B cell (primary cell): ENCODE results near the gene AURKAIP1.

Experiments used
- EZH2 ChIP-seq: IDR thresholded peaks from 2 replicates; pipeline ENCODE4 v1.6.1; 2012; ENCODE audit warnings: borderline replicate concordance, low read depth, mild to moderate bottlenecking, moderate library complexity, low read length; ENCODE audit not compliant: insufficient read depth, poor library complexity, severe bottlenecking
- TF ChIP-seq, protein P1 (sequence below): fragments of 200-600 bp; IDR thresholded peaks from one replicate; pipeline ENCODE4 v1.8.0; 2022; ENCODE audit warnings: antibody characterized with exemption, mild to moderate bottlenecking

DNA sequence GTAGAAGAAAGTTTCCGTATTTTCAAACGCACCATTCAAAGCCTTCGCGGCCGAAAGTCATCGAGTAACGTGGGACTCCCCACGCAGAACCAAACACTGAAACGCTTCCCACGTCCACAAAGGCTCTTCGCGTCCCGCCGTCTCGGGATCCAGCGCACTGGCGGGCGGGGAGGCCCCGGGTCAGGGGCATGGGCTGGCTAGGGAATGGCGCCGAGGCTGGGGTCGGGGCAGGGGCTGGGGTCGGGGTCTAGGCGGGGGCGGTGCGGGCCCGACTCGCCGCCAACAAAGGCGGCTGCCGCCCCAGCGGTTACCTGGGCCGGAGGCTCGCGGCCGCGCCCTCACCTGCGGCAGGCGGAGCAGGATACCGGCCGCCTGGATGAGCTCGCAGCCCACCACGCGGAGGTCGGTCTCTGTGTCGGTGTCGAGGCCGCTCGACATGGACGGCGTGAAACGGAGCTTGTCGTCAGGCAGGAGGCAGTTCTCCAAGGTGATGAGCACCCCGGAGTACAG, 23.7 kb upstream of the AURKAIP1 start:
- TF ChIP-seq, protein P1, sequence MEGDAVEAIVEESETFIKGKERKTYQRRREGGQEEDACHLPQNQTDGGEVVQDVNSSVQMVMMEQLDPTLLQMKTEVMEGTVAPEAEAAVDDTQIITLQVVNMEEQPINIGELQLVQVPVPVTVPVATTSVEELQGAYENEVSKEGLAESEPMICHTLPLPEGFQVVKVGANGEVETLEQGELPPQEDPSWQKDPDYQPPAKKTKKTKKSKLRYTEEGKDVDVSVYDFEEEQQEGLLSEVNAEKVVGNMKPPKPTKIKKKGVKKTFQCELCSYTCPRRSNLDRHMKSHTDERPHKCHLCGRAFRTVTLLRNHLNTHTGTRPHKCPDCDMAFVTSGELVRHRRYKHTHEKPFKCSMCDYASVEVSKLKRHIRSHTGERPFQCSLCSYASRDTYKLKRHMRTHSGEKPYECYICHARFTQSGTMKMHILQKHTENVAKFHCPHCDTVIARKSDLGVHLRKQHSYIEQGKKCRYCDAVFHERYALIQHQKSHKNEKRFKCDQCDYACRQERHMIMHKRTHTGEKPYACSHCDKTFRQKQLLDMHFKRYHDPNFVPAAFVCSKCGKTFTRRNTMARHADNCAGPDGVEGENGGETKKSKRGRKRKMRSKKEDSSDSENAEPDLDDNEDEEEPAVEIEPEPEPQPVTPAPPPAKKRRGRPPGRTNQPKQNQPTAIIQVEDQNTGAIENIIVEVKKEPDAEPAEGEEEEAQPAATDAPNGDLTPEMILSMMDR: no peak
- TF ChIP-seq EZH2: no peak
